ENCODE measurements around the gene GOLGA6C. TPM values are rescaled to one million over a fixed set of nuclear protein-coding genes. Genes with fewer than 3 reads are reported as not detected.
"Not testable (repeated sequence)": the region's sequence is repeated elsewhere in the genome, so short reads cannot be mapped to it uniquely, and the experiment has no call there.

GOLGA6C gene
- total RNA-seq, 4 donors from 2014 or later, result not detected

GRCh38 chr15:75274509-75275107 lies 16.5 kb downstream of the GOLGA6C start:
- peak; percentile 17 to 71 for TF ChIP-seq CTCF (IDR thresholded peaks at IDR 0.05)
- H3K27ac ChIP-seq, H3K4me3 ChIP-seq, H3K9me3 ChIP-seq, H3K27me3 ChIP-seq, H3K36me3 ChIP-seq, H3K4me1 ChIP-seq: not testable (repeated sequence)
- 62% methylated on average over 5 of the region's 5 CpGs for WGBS
- peak; percentile 79 to 83 for DNase-seq (ENCODE audit: low spot score in 2 of 2)

DNA sequence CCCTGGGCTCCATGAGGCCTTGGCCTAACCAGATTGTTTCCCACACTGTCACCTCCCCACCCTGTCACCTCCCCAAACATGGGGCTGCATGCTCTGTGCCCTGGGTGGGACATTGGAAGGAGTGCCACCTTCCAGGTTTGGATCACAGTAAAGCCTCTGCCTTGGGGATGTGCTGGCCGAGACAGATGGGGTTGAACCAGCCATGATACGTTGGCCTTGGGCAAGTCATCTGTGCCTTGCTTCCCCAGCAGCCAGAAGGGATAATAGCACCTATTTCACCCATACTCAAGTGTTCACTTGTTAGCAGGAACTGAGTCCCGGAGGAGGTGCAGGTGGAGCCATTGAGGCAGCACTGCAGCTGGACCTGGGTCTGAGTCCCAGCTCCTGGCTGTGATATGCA lies 17.5 kb downstream of the GOLGA6C start:
- 80% methylated on average over 3 of the region's 3 CpGs for WGBS
- H3K36me3 ChIP-seq, H3K27ac ChIP-seq, H3K9me3 ChIP-seq, H3K27me3 ChIP-seq, H3K4me3 ChIP-seq, H3K4me1 ChIP-seq: not testable (repeated sequence)
- DNase-seq (ENCODE audit: low spot score in 2 of 2), result peak in 1 of 2 donors; percentile 56

GRCh38 chr15:75278497-75278896 lies 20.4 kb downstream of the GOLGA6C start:
- not testable (repeated sequence) for H3K27ac ChIP-seq, H3K27me3 ChIP-seq, H3K4me3 ChIP-seq, H3K9me3 ChIP-seq, H3K4me1 ChIP-seq, H3K36me3 ChIP-seq
- DNase-seq (ENCODE audit: low spot score in 2 of 2), result peak; percentile 9 to 16
- 60% methylated on average over 1 of the region's 1 CpG for WGBS

DNA sequence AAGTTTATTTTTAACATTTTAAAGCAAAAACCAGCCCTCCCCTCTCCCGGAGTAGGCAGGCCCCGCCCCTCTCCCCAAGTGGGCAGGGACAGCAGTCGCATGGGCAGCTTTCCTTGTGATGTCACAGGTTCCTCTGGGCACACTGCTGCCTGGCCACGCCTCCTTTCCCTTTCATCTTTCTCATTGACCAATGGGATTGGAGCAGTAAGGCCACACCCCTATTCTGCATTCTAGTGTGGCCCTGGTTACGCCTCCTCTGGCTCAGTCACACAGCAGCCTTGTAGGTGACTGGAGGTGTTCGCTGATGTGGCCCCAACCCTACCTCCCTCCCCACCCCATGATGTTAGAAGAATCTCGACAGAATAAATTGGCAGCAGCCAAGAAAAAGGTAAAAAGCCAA lies 24.4 kb downstream of the GOLGA6C start, which contains the start of gene GOLGA6D:
Gene GOLGA6D, plus strand, starts transcription at position 264 of the 400 bp plus-strand sequence. Its CDS starts 41 bp downstream, at position 305.
- not testable (repeated sequence) for H3K4me1 ChIP-seq; H3K9me3 ChIP-seq; H3K27me3 ChIP-seq; H3K4me3 ChIP-seq; H3K27ac ChIP-seq; H3K36me3 ChIP-seq; DNase-seq (ENCODE audit: low spot score in 2 of 2)
- WGBS, result no CpG with 5 or more reads among the region's 7 CpGs

- not testable (repeated sequence) for H3K4me3 ChIP-seq; H3K4me1 ChIP-seq; H3K36me3 ChIP-seq; H3K27ac ChIP-seq; DNase-seq (ENCODE audit: low spot score in 2 of 2); H3K27me3 ChIP-seq; H3K9me3 ChIP-seq
- no CpG with 5 or more reads among the region's 3 CpGs for WGBS
These were observed 26.0 kb downstream of the GOLGA6C start for GRCh38 chr15:75284152-75284551.

DNA sequence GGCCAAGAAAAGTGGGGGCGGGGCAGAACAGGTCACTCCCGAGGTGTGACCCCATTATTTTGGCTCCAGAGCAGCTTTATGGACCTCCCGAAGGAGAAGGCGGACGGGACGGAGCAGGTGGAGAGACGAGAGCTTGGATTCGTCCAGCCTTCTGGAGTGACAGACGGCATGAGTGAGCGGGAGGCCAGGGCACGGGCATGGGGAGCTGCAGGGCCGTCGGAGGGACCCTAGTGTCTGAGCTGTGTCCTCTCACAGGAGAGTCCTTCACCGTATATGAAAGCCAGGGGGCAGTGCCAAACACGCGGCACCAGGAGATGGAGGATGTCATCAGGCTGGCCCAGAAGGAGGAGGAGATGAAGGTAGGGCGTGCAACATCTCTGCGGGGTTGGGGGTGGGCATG lies 35.5 kb downstream of the GOLGA6C start:
- H3K36me3 ChIP-seq, H3K4me3 ChIP-seq, H3K9me3 ChIP-seq, H3K27me3 ChIP-seq, H3K4me1 ChIP-seq, H3K27ac ChIP-seq: not testable (repeated sequence)
- WGBS, result no CpG with 5 or more reads among the region's 18 CpGs
- DNase-seq (ENCODE audit: low spot score in 2 of 2), result peak in 1 of 2 donors; percentile 58

DNA sequence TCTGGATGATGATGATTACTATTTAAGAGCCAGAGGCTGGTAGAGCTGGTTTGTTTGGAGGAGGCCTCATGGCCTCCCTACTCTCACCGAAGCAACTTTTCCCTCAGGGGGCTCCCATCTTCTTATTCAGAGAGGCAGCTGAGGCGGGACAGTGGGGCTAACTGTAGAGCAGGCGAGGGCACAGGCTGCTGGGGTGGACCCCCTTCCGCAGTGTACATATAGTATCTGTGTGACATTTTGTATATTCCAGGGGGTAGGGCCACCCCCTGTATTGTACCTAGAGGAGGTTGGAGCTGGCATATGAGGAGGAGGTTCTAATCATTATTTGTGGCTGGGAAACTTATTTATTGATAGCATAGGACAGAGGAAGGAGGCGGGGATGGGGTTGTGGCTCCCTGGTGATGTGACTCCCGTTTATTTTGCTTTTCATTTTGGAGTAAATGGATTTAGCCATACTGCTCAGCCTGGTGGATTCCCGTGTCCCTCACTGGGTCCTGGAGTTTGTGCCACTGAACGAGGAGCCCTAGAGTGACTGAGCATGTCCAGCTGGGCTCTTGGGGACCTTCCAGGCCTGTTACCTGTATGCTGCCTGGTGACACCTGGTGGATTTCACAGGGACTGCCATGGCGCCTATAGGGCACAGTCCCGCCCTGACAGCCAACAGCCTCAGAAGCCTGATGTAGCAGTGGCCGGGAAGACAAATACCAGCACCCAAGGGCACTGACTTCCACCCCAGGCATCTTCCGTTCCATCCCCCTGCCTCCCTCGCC lies 40.6 kb downstream of the GOLGA6C start:
- not testable (repeated sequence) for DNase-seq (ENCODE audit: low spot score in 2 of 2); H3K4me1 ChIP-seq; H3K36me3 ChIP-seq; H3K9me3 ChIP-seq; H3K27ac ChIP-seq; H3K27me3 ChIP-seq; H3K4me3 ChIP-seq
- WGBS, result 83% methylated on average over 1 of the region's 13 CpGs

- H3K9me3 ChIP-seq; H3K27ac ChIP-seq; H3K27me3 ChIP-seq; H3K4me1 ChIP-seq; DNase-seq (ENCODE audit: low spot score in 2 of 2); H3K36me3 ChIP-seq; H3K4me3 ChIP-seq: not testable (repeated sequence)
- peak in 1 of 2 donors; percentile 59 for TF ChIP-seq CTCF (IDR thresholded peaks at IDR 0.05)
- WGBS, result no CpG with 5 or more reads among the region's 6 CpGs
These were observed 41.2 kb downstream of the GOLGA6C start for GRCh38 chr15:75299311-75299688.

- not testable (repeated sequence) for H3K4me3 ChIP-seq
These were observed 41.9 kb downstream of the GOLGA6C start for GRCh38 chr15:75300026-75300425.

More at GRCh38 chr15:75300026-75300425, 41.9 kb downstream of the GOLGA6C start:
- not testable (repeated sequence) for H3K4me1 ChIP-seq; H3K27me3 ChIP-seq; H3K36me3 ChIP-seq; DNase-seq (ENCODE audit: low spot score in 2 of 2); H3K9me3 ChIP-seq; H3K27ac ChIP-seq
- WGBS, result 69% methylated on average over 5 of the region's 6 CpGs
